GM19023 (cell line): ENCODE data around the gene BNC2.

Experiments used
- ATAC-seq: cut with Tn5 transposase; IDR thresholded peaks from one replicate; pipeline ENCODE4 v1.9.1; 2021; ENCODE audit warnings: mild to moderate bottlenecking, moderate library complexity; ENCODE audit not compliant: unreplicated experiment

The BNC2 gene

GRCh38 chr9:16431666-16432392 lies 438.6 kb downstream of the BNC2 start:
- ATAC-seq: no peak

- no peak for ATAC-seq
Observed at GRCh38 chr9:16429671-16430070, 440.8 kb downstream of the BNC2 start.

GRCh38 chr9:16427873-16428427 lies 442.5 kb downstream of the BNC2 start:
- ATAC-seq: no peak

GRCh38 chr9:16426716-16427115 lies 443.8 kb downstream of the BNC2 start:
- ATAC-seq: no peak

- no peak for ATAC-seq
Observed at GRCh38 chr9:16425562-16426231, 444.8 kb downstream of the BNC2 start.

GRCh38 chr9:16422114-16422513 lies 448.4 kb downstream of the BNC2 start:
- ATAC-seq: no peak

GRCh38 chr9:16421532-16421931 lies 448.9 kb downstream of the BNC2 start:
- no peak for ATAC-seq

- no peak for ATAC-seq
Observed at GRCh38 chr9:16419124-16419523, 451.3 kb downstream of the BNC2 start.

GRCh38 chr9:16418721-16419120 lies 451.7 kb downstream of the BNC2 start:
- ATAC-seq: no peak

- no peak for ATAC-seq
Observed at GRCh38 chr9:16417749-16418148, 452.7 kb downstream of the BNC2 start.

GRCh38 chr9:16417161-16417560 lies 453.3 kb downstream of the BNC2 start:
- peak; percentile 62 for ATAC-seq

GRCh38 chr9:16414451-16414850 lies 456.0 kb downstream of the BNC2 start:
- ATAC-seq: no peak

GRCh38 chr9:16413509-16414016 lies 456.9 kb downstream of the BNC2 start:
- ATAC-seq: no peak

- no peak for ATAC-seq
Observed at GRCh38 chr9:16412740-16413139, 457.7 kb downstream of the BNC2 start.

GRCh38 chr9:16411311-16411710 lies 459.2 kb downstream of the BNC2 start:
- ATAC-seq: no peak

GRCh38 chr9:16410601-16411280 lies 459.7 kb downstream of the BNC2 start:
- ATAC-seq: no peak

- ATAC-seq: no peak
Observed at GRCh38 chr9:16407617-16408016, 462.9 kb downstream of the BNC2 start.

- ATAC-seq: no peak
Observed at GRCh38 chr9:16406526-16407225, 463.8 kb downstream of the BNC2 start.

- ATAC-seq: no peak
Observed at GRCh38 chr9:16405421-16405820, 465.0 kb downstream of the BNC2 start.

GRCh38 chr9:16401701-16402100 lies 468.8 kb downstream of the BNC2 start:
- no peak for ATAC-seq

- ATAC-seq: no peak
Observed at GRCh38 chr9:16398691-16399090, 471.8 kb downstream of the BNC2 start.
